ENCODE results near the gene CNOT1.

DNA sequence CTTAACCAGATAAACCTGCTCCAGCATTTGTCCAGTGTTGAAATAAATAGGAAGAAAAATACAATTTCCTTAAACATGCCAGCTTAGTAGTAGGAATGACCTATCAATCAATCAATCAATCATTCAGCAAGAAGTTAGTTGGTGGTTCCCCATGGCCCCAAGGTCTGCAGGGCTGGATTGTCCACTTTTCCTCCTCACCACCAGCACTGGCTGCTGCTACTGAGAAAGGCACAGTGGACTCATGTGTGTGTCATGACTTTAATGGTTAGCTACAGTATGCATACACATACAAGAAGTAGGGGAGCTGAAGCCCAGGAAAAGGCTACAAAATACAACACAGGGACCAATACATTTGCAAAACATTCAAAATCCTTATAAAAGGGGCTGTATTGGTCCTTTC is 109.9 kb downstream of the CNOT1 start:
- TF ChIP-seq POLR2A (IDR thresholded peaks at IDR 0.05) (no peak), POLR2AphosphoS5 (IDR thresholded peaks at IDR 0.05) (peak in 1 of 3 donors; percentile 48)
- TF ChIP-seq, protein P1, sequence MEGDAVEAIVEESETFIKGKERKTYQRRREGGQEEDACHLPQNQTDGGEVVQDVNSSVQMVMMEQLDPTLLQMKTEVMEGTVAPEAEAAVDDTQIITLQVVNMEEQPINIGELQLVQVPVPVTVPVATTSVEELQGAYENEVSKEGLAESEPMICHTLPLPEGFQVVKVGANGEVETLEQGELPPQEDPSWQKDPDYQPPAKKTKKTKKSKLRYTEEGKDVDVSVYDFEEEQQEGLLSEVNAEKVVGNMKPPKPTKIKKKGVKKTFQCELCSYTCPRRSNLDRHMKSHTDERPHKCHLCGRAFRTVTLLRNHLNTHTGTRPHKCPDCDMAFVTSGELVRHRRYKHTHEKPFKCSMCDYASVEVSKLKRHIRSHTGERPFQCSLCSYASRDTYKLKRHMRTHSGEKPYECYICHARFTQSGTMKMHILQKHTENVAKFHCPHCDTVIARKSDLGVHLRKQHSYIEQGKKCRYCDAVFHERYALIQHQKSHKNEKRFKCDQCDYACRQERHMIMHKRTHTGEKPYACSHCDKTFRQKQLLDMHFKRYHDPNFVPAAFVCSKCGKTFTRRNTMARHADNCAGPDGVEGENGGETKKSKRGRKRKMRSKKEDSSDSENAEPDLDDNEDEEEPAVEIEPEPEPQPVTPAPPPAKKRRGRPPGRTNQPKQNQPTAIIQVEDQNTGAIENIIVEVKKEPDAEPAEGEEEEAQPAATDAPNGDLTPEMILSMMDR (IDR thresholded peaks at IDR 0.05 in 8 of 11, conservative IDR thresholded peaks at IDR 0.05 in 3 of 11) = no peak

All from spleen (tissue), 7 donors.